ENCODE data around the gene ILKAP. TPM values are rescaled to one million over a fixed set of nuclear protein-coding genes. Genes with fewer than 3 reads are reported as not detected.

ILKAP gene
- total RNA-seq, 1 donor from 2014 or later: 63.2 TPM

DNA sequence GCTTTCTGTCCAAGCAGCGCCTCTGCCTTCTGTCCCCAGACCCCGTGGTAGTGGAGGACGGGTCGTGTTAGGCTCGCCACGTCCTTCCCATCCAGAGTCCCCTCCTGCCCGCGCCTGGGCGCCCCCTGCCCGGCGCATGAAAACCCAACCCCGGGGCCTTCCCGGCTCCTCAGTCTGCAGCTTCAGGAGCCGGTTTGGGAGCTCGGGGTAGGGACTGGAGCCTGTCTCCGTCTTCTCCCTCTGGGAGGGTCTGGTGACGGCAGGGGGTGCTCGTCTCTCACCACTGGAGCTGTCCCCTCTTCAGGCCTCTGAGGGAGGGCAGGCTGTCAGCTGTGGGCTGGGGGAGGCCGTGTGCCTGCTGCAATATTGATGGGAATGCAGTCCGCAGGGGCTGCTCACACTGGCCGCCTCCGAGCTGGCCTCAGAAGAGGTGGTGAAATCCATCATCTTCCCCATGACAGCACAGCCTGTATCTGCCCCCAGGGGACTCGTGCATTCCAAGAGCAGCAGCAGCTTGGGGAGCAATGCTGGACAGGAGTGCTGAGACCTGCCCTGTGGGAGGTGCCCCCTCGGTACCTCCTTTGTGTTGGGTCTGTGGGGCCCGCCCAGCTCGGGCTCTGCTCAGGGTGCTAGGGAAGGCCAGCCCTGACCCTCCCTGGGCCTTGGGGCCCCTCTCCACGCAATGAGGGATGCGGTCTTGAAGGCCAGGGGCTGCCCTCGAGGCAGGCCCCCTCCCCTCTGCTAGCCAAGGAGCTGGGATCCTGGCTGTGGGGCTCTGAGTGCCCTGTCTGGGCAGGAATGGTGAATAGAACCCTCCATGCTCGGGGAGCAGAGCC, 82.8 kb downstream of the ILKAP start:
- peaks cover 5% of the 10 kb centered on the region for H3K27me3 Mint-ChIP-seq (ENCODE audit: low read depth)
- no peak for DNase-seq (ENCODE audit: low read depth, low spot score)
- no peaks in the 10 kb centered on the region for H3K36me3 Mint-ChIP-seq (ENCODE audit: low read depth)
- H3K4me1 Mint-ChIP-seq: no peaks in the 10 kb centered on the region
- H3K27ac Mint-ChIP-seq (ENCODE audit: unreplicated experiment): no peak overlapping the region
- TF ChIP-seq, protein P1, sequence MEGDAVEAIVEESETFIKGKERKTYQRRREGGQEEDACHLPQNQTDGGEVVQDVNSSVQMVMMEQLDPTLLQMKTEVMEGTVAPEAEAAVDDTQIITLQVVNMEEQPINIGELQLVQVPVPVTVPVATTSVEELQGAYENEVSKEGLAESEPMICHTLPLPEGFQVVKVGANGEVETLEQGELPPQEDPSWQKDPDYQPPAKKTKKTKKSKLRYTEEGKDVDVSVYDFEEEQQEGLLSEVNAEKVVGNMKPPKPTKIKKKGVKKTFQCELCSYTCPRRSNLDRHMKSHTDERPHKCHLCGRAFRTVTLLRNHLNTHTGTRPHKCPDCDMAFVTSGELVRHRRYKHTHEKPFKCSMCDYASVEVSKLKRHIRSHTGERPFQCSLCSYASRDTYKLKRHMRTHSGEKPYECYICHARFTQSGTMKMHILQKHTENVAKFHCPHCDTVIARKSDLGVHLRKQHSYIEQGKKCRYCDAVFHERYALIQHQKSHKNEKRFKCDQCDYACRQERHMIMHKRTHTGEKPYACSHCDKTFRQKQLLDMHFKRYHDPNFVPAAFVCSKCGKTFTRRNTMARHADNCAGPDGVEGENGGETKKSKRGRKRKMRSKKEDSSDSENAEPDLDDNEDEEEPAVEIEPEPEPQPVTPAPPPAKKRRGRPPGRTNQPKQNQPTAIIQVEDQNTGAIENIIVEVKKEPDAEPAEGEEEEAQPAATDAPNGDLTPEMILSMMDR (conservative IDR thresholded peaks at IDR 0.05): peak; percentile 38
- H3K4me3 Mint-ChIP-seq: no peak overlapping the region
- H3K9me3 Mint-ChIP-seq: no peaks in the 10 kb centered on the region

Other genes starting within 250 kb of the ILKAP start
- gene UBE2F, start 236.7 kb downstream of the ILKAP start, total RNA-seq: 56.8 and 62.3 TPM in 2 replicates
- 46.1 and 49.8 TPM in 2 replicates for gene SCLY, start 142.7 kb downstream of the ILKAP start, total RNA-seq
- 0.16 and 0.40 TPM in 2 replicates for gene ESPNL, start 103.4 kb downstream of the ILKAP start, total RNA-seq
- 0.23 and 0.25 TPM in 2 replicates for gene KLHL30, start 65.0 kb downstream of the ILKAP start, total RNA-seq
- 2.6 and 2.8 TPM in 2 replicates for gene ERFE, start 44.7 kb downstream of the ILKAP start, total RNA-seq
- 143 and 152 TPM in 2 replicates for gene HES6, start 36.3 kb upstream of the ILKAP start, total RNA-seq
- 8.6 TPM in 2 replicates for gene PER2, start 84.9 kb upstream of the ILKAP start, total RNA-seq
- gene TRAF3IP1, start 116.8 kb upstream of the ILKAP start, total RNA-seq: 19.3 and 20.7 TPM in 2 replicates
- gene ASB1, start 223.2 kb upstream of the ILKAP start, total RNA-seq: 37.5 and 39.9 TPM in 2 replicates